OCI-LY1 (cell line): Measurements from ENCODE around the gene GRM3.

Source experiments
- CTCF ChIP-seq: fragments of 200-600 bp; sonication (generic), shearing (Covaris generic); IDR thresholded peaks from 2 replicates; pipeline ENCODE4 v1.5.1; 2017; ENCODE audit warnings: mild to moderate bottlenecking, antibody characterized with exemption, low read length, moderate library complexity, mixed read lengths
- EZH2 ChIP-seq: fragments of 200-600 bp; sonication (generic), shearing (Covaris generic); IDR thresholded peaks from 2 replicates; pipeline ENCODE4 v1.8.0; 2017; ENCODE audit warnings: borderline replicate concordance, mixed run types, mild to moderate bottlenecking, antibody characterized with exemption, low read length, moderate library complexity, mixed read lengths

GRCh38 chr7:86598721-86599120 lies 45.0 kb upstream of the GRM3 start:
- TF ChIP-seq CTCF = no peak
- TF ChIP-seq EZH2 = no peak
